ENCODE measurements around the gene ABL1.
"Not testable (repeated sequence)": the region's sequence is repeated elsewhere in the genome, so short reads cannot be mapped to it uniquely, and the experiment has no call there.

- TF ChIP-seq CTCF (conservative IDR thresholded peaks at IDR 0.05); ZFX (IDR thresholded peaks at IDR 0.05): not testable (repeated sequence)
Observed at GRCh38 chr9:130910670-130911069, 75.6 kb downstream of the ABL1 start.

Measured in C4-2B (cell line).